HuH-7.5 (cell line): ENCODE results near the gene MFSD1.
A peak's percentile ranks its signal among the peaks of the same experiment; 100 is the strongest.

ENCODE experiments used
- DNase-seq: peaks from one replicate; pipeline ENCODE4 v3.0.0; 2011; ENCODE audit warnings: low spot score

MFSD1 gene

GRCh38 chr3:158819282-158819681, 17.4 kb downstream of the MFSD1 start:
- no peak for DNase-seq

GRCh38 chr3:158820521-158820920, 18.7 kb downstream of the MFSD1 start:
- no peak for DNase-seq

GRCh38 chr3:158821847-158822246, 20.0 kb downstream of the MFSD1 start:
- no peak for DNase-seq

GRCh38 chr3:158823426-158823825, 21.6 kb downstream of the MFSD1 start:
- no peak for DNase-seq

- DNase-seq, result no peak
Measured at GRCh38 chr3:158827773-158828172, 25.9 kb downstream of the MFSD1 start.

- no peak for DNase-seq
Measured at GRCh38 chr3:158830391-158830790, 28.5 kb downstream of the MFSD1 start.

GRCh38 chr3:158831861-158832260, 30.0 kb downstream of the MFSD1 start:
- DNase-seq, result no peak

- no peak for DNase-seq
Measured at GRCh38 chr3:158835631-158836030, 33.8 kb downstream of the MFSD1 start.

GRCh38 chr3:158836312-158836711, 34.5 kb downstream of the MFSD1 start:
- DNase-seq, result no peak

GRCh38 chr3:158837240-158837639, 35.4 kb downstream of the MFSD1 start:
- DNase-seq, result no peak

GRCh38 chr3:158839966-158840365, 38.1 kb downstream of the MFSD1 start:
- DNase-seq, result peak; percentile 14

- DNase-seq, result no peak
Measured at GRCh38 chr3:158841387-158841786, 39.5 kb downstream of the MFSD1 start.

GRCh38 chr3:158842976-158843375, 41.1 kb downstream of the MFSD1 start:
- no peak for DNase-seq

GRCh38 chr3:158845765-158846350, 44.0 kb downstream of the MFSD1 start:
- DNase-seq, result peak; percentile 35

- DNase-seq, result no peak
Measured at GRCh38 chr3:158846803-158847451, 45.1 kb downstream of the MFSD1 start.

GRCh38 chr3:158847452-158847821, 45.6 kb downstream of the MFSD1 start:
- DNase-seq, result no peak

- no peak for DNase-seq
Measured at GRCh38 chr3:158847885-158848284, 46.0 kb downstream of the MFSD1 start.

- DNase-seq, result no peak
Measured at GRCh38 chr3:158849757-158850156, 47.9 kb downstream of the MFSD1 start.

GRCh38 chr3:158859362-158859761, 57.5 kb downstream of the MFSD1 start:
- no peak for DNase-seq

GRCh38 chr3:158863247-158863646, 61.4 kb downstream of the MFSD1 start:
- DNase-seq, result no peak

- DNase-seq, result no peak
Measured at GRCh38 chr3:158864492-158864891, 62.6 kb downstream of the MFSD1 start.

GRCh38 chr3:158875700-158876099, 73.8 kb downstream of the MFSD1 start:
- DNase-seq, result no peak
